ENCODE measurements around the gene ADAP2.
"Not testable (repeated sequence)": the region's sequence is repeated elsewhere in the genome, so short reads cannot be mapped to it uniquely, and the experiment has no call there.

DNA sequence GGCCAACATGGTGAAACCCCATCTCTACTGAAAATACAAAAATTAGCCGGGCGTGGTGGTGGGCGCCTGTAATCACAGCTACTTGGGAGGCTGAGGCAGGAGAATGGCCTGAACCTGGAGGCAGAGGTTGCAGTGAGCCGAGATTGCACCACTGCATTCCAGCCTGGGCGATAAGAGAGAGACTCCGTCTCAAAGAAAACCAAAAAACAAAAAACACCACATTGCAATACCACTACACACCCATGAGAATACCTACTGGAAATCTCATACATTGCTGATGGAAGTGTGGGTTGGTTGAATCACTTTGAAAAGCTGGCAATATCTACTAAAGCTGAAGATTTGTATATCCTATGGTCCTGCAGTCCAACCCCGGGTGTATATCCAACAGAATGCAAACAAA lies 11.6 kb upstream of the ADAP2 start:
- not testable (repeated sequence) for TF ChIP-seq POLR2A (IDR thresholded peaks at IDR 0.05; ENCODE audit: low read depth, low read length); POLR2AphosphoS5 (IDR thresholded peaks at IDR 0.05; ENCODE audit: low read depth, low read length); TAF1 (IDR thresholded peaks at IDR 0.05; ENCODE audit: borderline replicate concordance, low read depth, low read length)
